IPS-NIHi7 (cell line): ENCODE results near the gene HSD17B1.
"Not testable (repeated sequence)": the region's sequence is repeated elsewhere in the genome, so short reads cannot be mapped to it uniquely, and the experiment has no call there.

Source experiments
- DNase-seq: peaks from one replicate; pipeline ENCODE4 v3.0.0; 2012; ENCODE audit warnings: mixed read lengths; ENCODE audit errors: extremely low spot score

The HSD17B1 gene

GRCh38 chr17:42547698-42548069 lies 5.0 kb upstream of the HSD17B1 start:
- no peak for DNase-seq

GRCh38 chr17:42548070-42548837 lies 4.5 kb upstream of the HSD17B1 start:
- DNase-seq, result peak; percentile 91

- no peak for DNase-seq
These were observed 3.5 kb upstream of the HSD17B1 start for GRCh38 chr17:42548993-42549755.

GRCh38 chr17:42553161-42553818 lies 567 bp downstream of the HSD17B1 start:
- DNase-seq, result no peak

GRCh38 chr17:42553866-42554249 lies 1.1 kb downstream of the HSD17B1 start:
- DNase-seq, result no peak

- DNase-seq, result peak; percentile 88
These were observed 1.8 kb downstream of the HSD17B1 start for GRCh38 chr17:42554250-42555121.

- no peak for DNase-seq
These were observed 2.4 kb downstream of the HSD17B1 start for GRCh38 chr17:42555122-42555622.

GRCh38 chr17:42555961-42556617 lies 3.4 kb downstream of the HSD17B1 start:
- DNase-seq, result not testable (repeated sequence)

GRCh38 chr17:42559075-42559474 lies 6.4 kb downstream of the HSD17B1 start:
- DNase-seq, result no peak

- DNase-seq, result no peak
These were observed 7.5 kb downstream of the HSD17B1 start for GRCh38 chr17:42560246-42560645.

- peak; percentile 97 for DNase-seq
These were observed 9.2 kb downstream of the HSD17B1 start, which contains the start of gene COASY for GRCh38 chr17:42561897-42562387. Gene COASY (plus strand): TSS chr17:42562148. CDS start chr17:42562623, 475 bp downstream.

GRCh38 chr17:42562388-42563142 lies 9.8 kb downstream of the HSD17B1 start:
- DNase-seq, result no peak

- DNase-seq, result no peak
These were observed 10.4 kb downstream of the HSD17B1 start for GRCh38 chr17:42563143-42563509.

- DNase-seq, result no peak
These were observed 10.8 kb downstream of the HSD17B1 start for GRCh38 chr17:42563543-42563942.

- no peak for DNase-seq
These were observed 11.2 kb downstream of the HSD17B1 start for GRCh38 chr17:42563950-42564349.

GRCh38 chr17:42564815-42565522 lies 12.2 kb downstream of the HSD17B1 start:
- DNase-seq, result no peak

- no peak for DNase-seq
These were observed 12.9 kb downstream of the HSD17B1 start for GRCh38 chr17:42565523-42566214.

GRCh38 chr17:42566215-42566882 lies 13.6 kb downstream of the HSD17B1 start:
- DNase-seq, result no peak
